Measurements from ENCODE around the gene DNAH6.

DNA sequence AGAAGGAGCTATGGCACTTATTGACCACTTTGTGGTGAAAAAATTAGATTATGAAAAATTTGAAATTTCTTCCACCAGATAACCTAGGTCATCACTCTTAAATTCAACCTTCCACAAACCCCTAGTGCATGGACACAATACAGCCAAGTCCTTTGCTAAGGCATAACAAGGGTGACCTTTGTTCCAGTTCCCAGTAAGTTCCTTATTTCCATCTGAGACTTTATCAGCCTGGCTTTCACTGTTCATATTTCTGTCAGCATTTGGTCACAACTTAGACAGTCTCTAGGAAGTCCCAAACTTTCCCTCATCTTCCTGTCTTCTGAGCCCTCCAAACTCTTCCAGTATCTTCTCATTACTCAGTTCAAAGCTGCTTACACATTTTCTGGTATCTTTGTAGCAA is 232.0 kb downstream of the DNAH6 start:
- TF ChIP-seq POLR2A (IDR thresholded peaks at IDR 0.05) (no peak), EP300 (IDR thresholded peaks at IDR 0.05; ENCODE audit: low read depth) (no peak)
- TF ChIP-seq, protein P1, sequence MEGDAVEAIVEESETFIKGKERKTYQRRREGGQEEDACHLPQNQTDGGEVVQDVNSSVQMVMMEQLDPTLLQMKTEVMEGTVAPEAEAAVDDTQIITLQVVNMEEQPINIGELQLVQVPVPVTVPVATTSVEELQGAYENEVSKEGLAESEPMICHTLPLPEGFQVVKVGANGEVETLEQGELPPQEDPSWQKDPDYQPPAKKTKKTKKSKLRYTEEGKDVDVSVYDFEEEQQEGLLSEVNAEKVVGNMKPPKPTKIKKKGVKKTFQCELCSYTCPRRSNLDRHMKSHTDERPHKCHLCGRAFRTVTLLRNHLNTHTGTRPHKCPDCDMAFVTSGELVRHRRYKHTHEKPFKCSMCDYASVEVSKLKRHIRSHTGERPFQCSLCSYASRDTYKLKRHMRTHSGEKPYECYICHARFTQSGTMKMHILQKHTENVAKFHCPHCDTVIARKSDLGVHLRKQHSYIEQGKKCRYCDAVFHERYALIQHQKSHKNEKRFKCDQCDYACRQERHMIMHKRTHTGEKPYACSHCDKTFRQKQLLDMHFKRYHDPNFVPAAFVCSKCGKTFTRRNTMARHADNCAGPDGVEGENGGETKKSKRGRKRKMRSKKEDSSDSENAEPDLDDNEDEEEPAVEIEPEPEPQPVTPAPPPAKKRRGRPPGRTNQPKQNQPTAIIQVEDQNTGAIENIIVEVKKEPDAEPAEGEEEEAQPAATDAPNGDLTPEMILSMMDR (IDR thresholded peaks at IDR 0.05): no peak

All from transverse colon (tissue), 3 donors.